DND-41 (cell line): Measurements from ENCODE around the gene KAZN.

Source experiments
- EZH2 ChIP-seq: IDR thresholded peaks from 3 replicates; pipeline ENCODE4 v1.6.1; 2012; ENCODE audit warnings: borderline replicate concordance, low read depth, mild to moderate bottlenecking, moderate library complexity, low read length, inconsistent platforms; ENCODE audit not compliant: severe bottlenecking
- TF ChIP-seq, protein P1 (sequence below): IDR thresholded peaks from 2 replicates; pipeline ENCODE4 v1.5.1; 2012; ENCODE audit warnings: borderline replicate concordance, low read length, moderate library complexity, mild to moderate bottlenecking; ENCODE audit not compliant: poor library complexity, severe bottlenecking; ENCODE audit errors: extremely low read depth

DNA sequence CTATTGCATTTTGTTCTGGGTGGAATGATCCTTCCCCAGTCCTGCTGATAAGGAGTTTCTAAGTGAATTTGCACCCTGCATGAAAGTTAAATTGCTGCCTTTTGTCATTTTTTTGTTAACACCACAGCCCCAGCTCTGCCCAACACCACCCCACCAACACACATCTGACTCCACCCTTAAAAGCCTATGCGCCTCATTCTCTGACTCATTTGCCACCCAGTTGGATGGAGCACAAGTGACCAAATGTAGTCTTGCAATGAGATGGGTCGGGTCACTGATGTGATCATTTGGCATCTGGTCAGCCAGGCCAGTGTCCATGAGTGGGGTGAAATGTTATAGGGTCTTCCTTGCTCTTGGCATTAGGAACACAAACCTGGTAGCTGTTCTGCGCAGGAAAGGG, 256.8 kb downstream of the KAZN start:
- TF ChIP-seq, protein P1, sequence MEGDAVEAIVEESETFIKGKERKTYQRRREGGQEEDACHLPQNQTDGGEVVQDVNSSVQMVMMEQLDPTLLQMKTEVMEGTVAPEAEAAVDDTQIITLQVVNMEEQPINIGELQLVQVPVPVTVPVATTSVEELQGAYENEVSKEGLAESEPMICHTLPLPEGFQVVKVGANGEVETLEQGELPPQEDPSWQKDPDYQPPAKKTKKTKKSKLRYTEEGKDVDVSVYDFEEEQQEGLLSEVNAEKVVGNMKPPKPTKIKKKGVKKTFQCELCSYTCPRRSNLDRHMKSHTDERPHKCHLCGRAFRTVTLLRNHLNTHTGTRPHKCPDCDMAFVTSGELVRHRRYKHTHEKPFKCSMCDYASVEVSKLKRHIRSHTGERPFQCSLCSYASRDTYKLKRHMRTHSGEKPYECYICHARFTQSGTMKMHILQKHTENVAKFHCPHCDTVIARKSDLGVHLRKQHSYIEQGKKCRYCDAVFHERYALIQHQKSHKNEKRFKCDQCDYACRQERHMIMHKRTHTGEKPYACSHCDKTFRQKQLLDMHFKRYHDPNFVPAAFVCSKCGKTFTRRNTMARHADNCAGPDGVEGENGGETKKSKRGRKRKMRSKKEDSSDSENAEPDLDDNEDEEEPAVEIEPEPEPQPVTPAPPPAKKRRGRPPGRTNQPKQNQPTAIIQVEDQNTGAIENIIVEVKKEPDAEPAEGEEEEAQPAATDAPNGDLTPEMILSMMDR = no peak
- TF ChIP-seq EZH2 = no peak
